ENCODE data around the gene PEX11B. TPM values are rescaled to one million over a fixed set of nuclear protein-coding genes. Genes with fewer than 3 reads are reported as not detected.

Gene PEX11B
- total and polyA plus RNA-seq, 12 donors: 17.7 to 26.3 (median 23.0) TPM

GRCh38 chr1:145961425-145962156 lies 43.1 kb upstream of the PEX11B start:
- peak overlapping the region; percentile 83 to 96 (median 91) for H3K27ac ChIP-seq
- ATAC-seq: peak in 2 of 8 donors; percentile 3 to 11
- 1 to 2% methylated on average over 43 to 57 of the region's 57 CpGs for WGBS, 2 donors

GRCh38 chr1:145961109-145961424 lies 42.5 kb upstream of the PEX11B start:
- WGBS, 2 donors: 0 to 2% methylated on average over 22 of the region's 22 CpGs

More at GRCh38 chr1:145961425-145962156, 43.1 kb upstream of the PEX11B start:
- H3K36me3 ChIP-seq: no peaks in the 10 kb centered on the region
- TF ChIP-seq, protein P1, sequence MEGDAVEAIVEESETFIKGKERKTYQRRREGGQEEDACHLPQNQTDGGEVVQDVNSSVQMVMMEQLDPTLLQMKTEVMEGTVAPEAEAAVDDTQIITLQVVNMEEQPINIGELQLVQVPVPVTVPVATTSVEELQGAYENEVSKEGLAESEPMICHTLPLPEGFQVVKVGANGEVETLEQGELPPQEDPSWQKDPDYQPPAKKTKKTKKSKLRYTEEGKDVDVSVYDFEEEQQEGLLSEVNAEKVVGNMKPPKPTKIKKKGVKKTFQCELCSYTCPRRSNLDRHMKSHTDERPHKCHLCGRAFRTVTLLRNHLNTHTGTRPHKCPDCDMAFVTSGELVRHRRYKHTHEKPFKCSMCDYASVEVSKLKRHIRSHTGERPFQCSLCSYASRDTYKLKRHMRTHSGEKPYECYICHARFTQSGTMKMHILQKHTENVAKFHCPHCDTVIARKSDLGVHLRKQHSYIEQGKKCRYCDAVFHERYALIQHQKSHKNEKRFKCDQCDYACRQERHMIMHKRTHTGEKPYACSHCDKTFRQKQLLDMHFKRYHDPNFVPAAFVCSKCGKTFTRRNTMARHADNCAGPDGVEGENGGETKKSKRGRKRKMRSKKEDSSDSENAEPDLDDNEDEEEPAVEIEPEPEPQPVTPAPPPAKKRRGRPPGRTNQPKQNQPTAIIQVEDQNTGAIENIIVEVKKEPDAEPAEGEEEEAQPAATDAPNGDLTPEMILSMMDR (IDR thresholded peaks at IDR 0.05): no peak
- peak overlapping the region; percentile 56 to 73 (median 70) for H3K4me3 ChIP-seq
- H3K9me3 ChIP-seq: peaks cover 0 to 2% (median 0%) of the 10 kb centered on the region in 11 donors
- DNase-seq: peak; percentile 11 to 50
- intact Hi-C loops (cut with DNase I): loop anchor here in 3 of 10 donors (5.0 kb wide), 1 partner anchor 34 kb away; the partner anchor contains the start of gene RBM8A (in 3 of the 3)
- peaks cover 14 to 77% (median 63%) of the 10 kb centered on the region in 9 donors for H3K4me1 ChIP-seq
- H3K27me3 ChIP-seq: peaks cover 0 to 9% (median 0%) of the 10 kb centered on the region in 7 donors

DNA sequence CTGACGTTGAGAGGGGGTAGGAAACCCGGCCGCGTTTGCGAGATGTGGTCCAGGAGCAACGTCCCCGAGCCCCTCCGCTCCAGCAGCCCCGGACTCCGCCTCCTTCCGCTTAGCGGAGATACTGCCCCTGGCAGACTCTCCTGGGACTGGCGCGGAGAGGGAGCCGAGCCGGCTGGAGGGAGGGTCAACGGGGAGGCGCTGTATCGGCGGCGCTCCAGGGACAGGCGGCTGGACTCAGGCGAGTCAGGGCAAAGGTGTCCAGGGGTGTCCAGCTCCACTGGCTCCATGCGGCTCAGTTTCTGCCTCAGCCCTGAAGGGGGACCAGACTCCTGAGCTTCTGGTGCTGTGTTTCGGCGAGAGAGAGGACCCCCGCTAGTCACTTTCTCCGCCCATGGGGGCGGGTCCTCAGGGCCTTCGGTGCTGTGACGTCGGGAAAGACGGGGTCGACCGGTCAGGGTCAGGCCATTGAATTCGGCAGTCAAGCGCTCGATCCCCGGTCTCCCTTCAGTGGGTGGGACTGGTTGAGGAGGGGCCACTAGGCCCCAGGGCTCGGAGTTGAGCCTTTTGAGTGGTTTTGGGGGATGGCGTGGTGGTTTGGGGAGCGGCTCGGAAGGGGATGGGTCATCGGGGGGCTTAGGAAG lies 42.1 kb upstream of the PEX11B start:
- H3K4me1 ChIP-seq: peaks cover 14 to 82% (median 73%) of the 10 kb centered on the region in 9 donors
- peaks cover 0 to 9% (median 0%) of the 10 kb centered on the region in 7 donors for H3K27me3 ChIP-seq
- no peaks in the 10 kb centered on the region for H3K9me3 ChIP-seq
- peak; percentile 48 to 63 (median 61) for ATAC-seq
- peak; percentile 87 to 88 for DNase-seq
- no peaks in the 10 kb centered on the region for H3K36me3 ChIP-seq
- H3K27ac ChIP-seq: peak overlapping the region; percentile 83 to 96 (median 91)
- H3K4me3 ChIP-seq: peak overlapping the region; percentile 56 to 73 (median 70)
- intact Hi-C loops (cut with DNase I): loop anchor here in 3 of 10 donors (5.0 kb wide), 1 partner anchor 33 kb away; the partner anchor contains the start of gene RBM8A (in 3 of the 3)
- TF ChIP-seq, protein P1 (IDR thresholded peaks at IDR 0.05): peak in 5 of 9 donors; percentile 25 to 45 (median 34)
- WGBS, 2 donors: 0 to 1% methylated on average over 44 of the region's 44 CpGs

More at GRCh38 chr1:145961109-145961424, 42.5 kb upstream of the PEX11B start:
- intact Hi-C loops (cut with DNase I): loop anchor here in 3 of 10 donors (5.0 kb wide), 1 partner anchor 34 kb away; the partner anchor contains the start of gene RBM8A (in 3 of the 3)
- peak overlapping the region; percentile 56 to 73 (median 70) for H3K4me3 ChIP-seq
- DNase-seq: peak; percentile 17 to 33
- TF ChIP-seq, protein P1 (IDR thresholded peaks at IDR 0.05): no peak
- peaks cover 14 to 82% (median 69%) of the 10 kb centered on the region in 9 donors for H3K4me1 ChIP-seq
- H3K36me3 ChIP-seq: no peaks in the 10 kb centered on the region
- no peaks in the 10 kb centered on the region for H3K9me3 ChIP-seq
- H3K27ac ChIP-seq: peak overlapping the region; percentile 83 to 96 (median 91)
- peak in 1 of 8 donors; percentile 2 for ATAC-seq
- peaks cover 0 to 9% (median 0%) of the 10 kb centered on the region in 7 donors for H3K27me3 ChIP-seq

DNA sequence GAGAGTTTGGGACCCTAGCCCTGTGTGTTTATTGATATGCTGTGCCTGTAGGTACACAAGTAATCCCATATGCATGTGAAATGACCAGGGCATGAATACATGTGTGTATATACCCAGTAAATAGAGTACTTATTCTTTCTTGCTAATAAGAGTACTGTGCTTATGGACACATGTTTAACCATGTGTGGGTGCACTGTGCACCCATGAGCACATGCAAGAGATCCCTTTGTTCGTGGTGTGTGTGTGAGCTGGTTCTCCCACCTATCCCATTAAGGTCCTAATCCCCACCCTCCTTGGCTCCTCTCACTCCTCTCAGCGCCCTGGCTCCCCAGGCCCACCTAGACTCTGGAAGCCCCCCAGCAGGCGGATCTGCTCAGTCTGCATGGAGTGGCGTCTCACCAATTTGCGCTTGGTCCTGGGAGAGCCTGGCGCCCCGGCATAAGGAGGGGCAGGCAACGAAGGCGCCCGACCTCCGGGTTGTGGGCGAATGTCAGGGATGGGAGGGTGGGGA lies 41.5 kb upstream of the PEX11B start:
- ATAC-seq (no peak), DNase-seq (no peak)
- intact Hi-C loops (cut with DNase I): loop anchor here in 7 of 10 donors (5.0 kb wide), 2 partner anchors 33 to 43 kb away; partner anchors contain the start of genes PEX11B (in 5 of the 7) and RBM8A (in 3 of the 7)
- TF ChIP-seq, protein P1 (IDR thresholded peaks at IDR 0.05): no peak
- Histone ChIP-seq H3K9me3 (no peaks in the 10 kb centered on the region), H3K27ac (peak overlapping the region; percentile 83 to 96 (median 91)), H3K4me1 (peaks cover 14 to 82% (median 73%) of the 10 kb centered on the region in 9 donors), H3K36me3 (peaks cover 0 to 2% (median 0%) of the 10 kb centered on the region in 9 donors), H3K4me3 (peak overlapping the region; percentile 56 to 73 (median 70)), H3K27me3 (peaks cover 0 to 9% (median 0%) of the 10 kb centered on the region in 7 donors)
- 6% methylated on average over 12 of the region's 12 CpGs for WGBS, 2 donors

All from heart right ventricle (tissue), 16 donors.